Measurements from ENCODE around the gene ALKBH3.

The ALKBH3 gene

DNA sequence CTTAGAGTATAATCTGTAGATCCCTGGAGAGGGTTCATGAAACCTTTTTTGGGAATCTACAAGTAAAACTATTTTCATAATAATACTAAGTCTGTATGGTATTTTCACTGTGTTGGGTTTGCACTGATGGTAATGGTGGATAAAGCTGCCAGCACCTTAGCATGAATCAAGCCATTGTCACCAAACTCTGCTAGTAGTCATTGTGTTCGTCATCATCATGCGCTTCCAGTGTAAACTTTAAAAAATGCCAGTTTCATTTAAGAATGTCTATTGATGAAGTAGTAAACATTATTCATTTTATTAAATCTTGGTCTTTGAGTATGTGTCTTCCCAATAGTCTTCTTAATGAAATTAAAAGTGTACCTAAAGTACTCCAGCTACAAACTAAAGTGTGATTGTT, 15.0 kb downstream of the ALKBH3 start:
- no peak for ATAC-seq
- TF ChIP-seq POU6F1 (CRISPR knock-in tag; IDR thresholded peaks at IDR 0.05; ENCODE audit: borderline replicate concordance, low read depth) (no peak), SNAI2 (CRISPR knock-in tag; IDR thresholded peaks at IDR 0.05) (no peak), CREB5 (CRISPR knock-in tag; IDR thresholded peaks at IDR 0.05; ENCODE audit: low read depth) (no peak)

- no peak for ATAC-seq
- no peak for TF ChIP-seq CREB5 (CRISPR knock-in tag; IDR thresholded peaks at IDR 0.05; ENCODE audit: low read depth)
- TF ChIP-seq ESRRG (CRISPR knock-in tag; IDR thresholded peaks at IDR 0.05), result no peak
- TF ChIP-seq ZNF8 (CRISPR knock-in tag; IDR thresholded peaks at IDR 0.05), result no peak
- TF ChIP-seq POU6F1 (CRISPR knock-in tag; IDR thresholded peaks at IDR 0.05; ENCODE audit: borderline replicate concordance, low read depth), result no peak
- no peak for TF ChIP-seq RARB (CRISPR knock-in tag; IDR thresholded peaks at IDR 0.05)
- TF ChIP-seq ARNTL (CRISPR knock-in tag; IDR thresholded peaks at IDR 0.05; ENCODE audit: borderline replicate concordance, low read depth), result no peak
These were observed 17.9 kb downstream of the ALKBH3 start for GRCh38 chr11:43898574-43898973.

DNA sequence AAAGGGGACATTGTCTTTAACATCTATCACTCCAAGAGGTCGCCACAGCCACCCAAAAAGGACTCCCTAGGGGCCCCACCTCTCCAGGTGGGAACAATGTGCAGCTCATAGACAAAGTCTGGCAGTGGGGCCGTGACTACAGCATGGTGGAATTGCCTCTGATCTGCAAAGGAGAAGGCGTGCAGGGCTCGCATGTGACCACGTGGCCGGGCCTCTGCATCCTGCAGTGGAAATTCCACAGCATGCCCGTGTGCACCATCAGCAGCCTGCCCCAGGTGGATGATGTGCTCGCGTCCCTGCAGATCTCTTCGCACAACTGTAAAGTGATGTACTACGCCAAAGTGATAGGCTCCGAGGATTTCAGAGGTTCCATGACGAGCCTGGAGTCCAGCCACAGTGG, 18.5 kb downstream of the ALKBH3 start:
- ATAC-seq, result no peak
- TF ChIP-seq BACH2 (CRISPR knock-in tag; IDR thresholded peaks at IDR 0.05; ENCODE audit: borderline replicate concordance), result no peak
- TF ChIP-seq TCF4 (CRISPR knock-in tag; IDR thresholded peaks at IDR 0.05; ENCODE audit: borderline replicate concordance), result no peak
- TF ChIP-seq ARNTL (CRISPR knock-in tag; IDR thresholded peaks at IDR 0.05; ENCODE audit: borderline replicate concordance, low read depth), result no peak
- TF ChIP-seq ZNF70 (CRISPR knock-in tag; IDR thresholded peaks at IDR 0.05), result no peak
- no peak for TF ChIP-seq ZFP3 (CRISPR knock-in tag; IDR thresholded peaks at IDR 0.05)

DNA sequence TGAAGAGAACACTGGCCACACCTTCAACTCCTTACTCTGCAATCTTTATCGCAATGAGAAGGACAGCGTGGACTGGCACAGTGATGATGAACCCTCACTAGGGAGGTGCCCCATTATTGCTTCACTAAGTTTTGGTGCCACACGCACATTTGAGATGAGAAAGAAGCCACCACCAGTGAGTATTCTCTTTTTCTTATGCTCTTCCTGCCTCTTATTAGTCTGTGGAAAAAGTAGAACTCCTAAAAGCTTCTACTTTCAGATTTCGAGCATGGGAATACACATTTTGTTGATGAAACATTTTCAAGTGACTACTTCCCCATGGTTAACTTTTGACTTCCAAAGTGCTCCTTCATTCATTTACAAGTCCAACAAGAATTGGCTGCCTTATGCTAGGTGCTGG, 20.9 kb downstream of the ALKBH3 start:
- ATAC-seq, result no peak
- TF ChIP-seq PPARA (CRISPR knock-in tag; IDR thresholded peaks at IDR 0.05; ENCODE audit: borderline replicate concordance) (no peak), POU6F1 (CRISPR knock-in tag; IDR thresholded peaks at IDR 0.05; ENCODE audit: borderline replicate concordance, low read depth) (no peak), ZNF70 (CRISPR knock-in tag; IDR thresholded peaks at IDR 0.05) (no peak), ZFP30 (CRISPR knock-in tag; IDR thresholded peaks at IDR 0.05) (no peak), SNAI2 (CRISPR knock-in tag; IDR thresholded peaks at IDR 0.05) (no peak), ZC3H10 (CRISPR knock-in tag; IDR thresholded peaks at IDR 0.05) (no peak), BACH2 (CRISPR knock-in tag; IDR thresholded peaks at IDR 0.05; ENCODE audit: borderline replicate concordance) (no peak), CREB5 (CRISPR knock-in tag; IDR thresholded peaks at IDR 0.05; ENCODE audit: low read depth) (no peak), TSHZ2 (CRISPR knock-in tag; IDR thresholded peaks at IDR 0.05) (no peak), TCF4 (CRISPR knock-in tag; IDR thresholded peaks at IDR 0.05; ENCODE audit: borderline replicate concordance) (no peak), RARB (CRISPR knock-in tag; IDR thresholded peaks at IDR 0.05) (no peak), ZNF565 (CRISPR knock-in tag; conservative IDR thresholded peaks at IDR 0.05; ENCODE audit: low read depth) (no peak), ESRRG (CRISPR knock-in tag; IDR thresholded peaks at IDR 0.05) (no peak), GLIS3 (CRISPR knock-in tag; IDR thresholded peaks at IDR 0.05) (no peak), OSR1 (CRISPR knock-in tag; IDR thresholded peaks at IDR 0.05) (no peak)
- TF ChIP-seq, protein P1, sequence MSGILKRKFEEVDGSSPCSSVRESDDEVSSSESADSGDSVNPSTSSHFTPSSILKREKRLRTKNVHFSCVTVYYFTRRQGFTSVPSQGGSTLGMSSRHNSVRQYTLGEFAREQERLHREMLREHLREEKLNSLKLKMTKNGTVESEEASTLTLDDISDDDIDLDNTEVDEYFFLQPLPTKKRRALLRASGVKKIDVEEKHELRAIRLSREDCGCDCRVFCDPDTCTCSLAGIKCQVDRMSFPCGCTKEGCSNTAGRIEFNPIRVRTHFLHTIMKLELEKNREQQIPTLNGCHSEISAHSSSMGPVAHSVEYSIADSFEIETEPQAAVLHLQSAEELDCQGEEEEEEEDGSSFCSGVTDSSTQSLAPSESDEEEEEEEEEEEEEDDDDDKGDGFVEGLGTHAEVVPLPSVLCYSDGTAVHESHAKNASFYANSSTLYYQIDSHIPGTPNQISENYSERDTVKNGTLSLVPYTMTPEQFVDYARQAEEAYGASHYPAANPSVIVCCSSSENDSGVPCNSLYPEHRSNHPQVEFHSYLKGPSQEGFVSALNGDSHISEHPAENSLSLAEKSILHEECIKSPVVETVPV (CRISPR knock-in tag; IDR thresholded peaks at IDR 0.05), result no peak

Data from SK-N-SH treated with all-trans-retinoic acid at 6 μM for 48 hours (cell line).